GM10847 (cell line): ENCODE data around the gene ADTRP.

ENCODE experiments used
- POLR2A ChIP-seq: IDR thresholded peaks from 2 replicates; pipeline ENCODE4 v1.6.1; 2011; ENCODE audit not compliant: insufficient read length; ENCODE audit errors: extremely low read depth

Gene ADTRP

DNA sequence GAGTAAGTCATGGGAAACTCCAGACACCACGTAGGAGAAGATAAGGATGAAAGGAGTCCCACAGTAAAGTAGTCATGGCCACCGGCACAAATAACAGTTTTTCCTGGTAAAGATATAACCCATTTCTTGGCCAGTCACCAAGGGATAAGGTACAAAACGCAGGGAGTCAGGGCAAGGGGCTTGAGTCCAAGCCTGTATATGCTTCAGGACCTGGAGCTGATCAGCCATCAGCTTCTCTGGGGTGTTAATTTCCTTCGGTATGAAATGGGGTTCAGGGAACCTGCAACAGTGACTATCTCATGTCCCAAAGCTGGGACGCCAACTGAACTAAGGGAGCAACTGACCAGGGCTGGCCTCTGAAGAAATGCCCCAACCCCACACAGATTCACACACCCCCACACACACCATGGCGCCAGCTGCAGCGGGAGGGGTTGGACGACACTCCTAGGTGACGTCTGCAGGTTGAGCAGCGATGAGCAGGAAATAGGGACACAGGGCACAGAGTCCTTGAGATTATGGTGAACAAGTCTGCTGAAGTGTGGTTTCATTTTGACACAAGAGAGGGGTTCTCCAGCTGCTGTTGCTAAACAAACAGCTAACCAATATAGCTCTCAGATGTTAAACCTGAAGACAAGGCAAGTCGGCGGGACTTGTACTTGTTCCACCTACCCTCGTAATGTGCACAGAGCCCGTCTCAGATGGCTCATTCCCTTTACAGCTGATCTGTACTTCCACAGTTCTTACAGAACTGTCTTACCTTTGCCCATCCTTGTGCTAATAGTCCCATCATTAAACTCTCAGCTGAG lies 7.4 kb upstream of the ADTRP start:
- TF ChIP-seq POLR2A, result no peak

DNA sequence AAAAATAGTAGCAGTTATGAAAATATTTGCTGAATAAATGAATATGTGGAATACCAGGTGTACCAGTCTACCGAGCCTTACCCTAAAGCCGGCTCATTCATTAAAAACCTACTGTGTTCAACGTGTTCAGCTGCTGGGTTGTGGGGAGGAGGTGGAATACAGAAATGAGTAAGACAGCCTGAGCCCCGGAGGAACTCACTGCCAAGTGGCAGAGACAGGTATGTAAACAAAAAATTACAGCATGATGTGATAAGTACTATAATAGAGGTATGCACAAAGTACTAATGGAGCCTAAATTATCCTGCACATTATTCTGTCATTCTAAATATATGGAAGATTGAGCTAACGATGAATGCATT lies 6.8 kb upstream of the ADTRP start:
- no peak for TF ChIP-seq POLR2A

DNA sequence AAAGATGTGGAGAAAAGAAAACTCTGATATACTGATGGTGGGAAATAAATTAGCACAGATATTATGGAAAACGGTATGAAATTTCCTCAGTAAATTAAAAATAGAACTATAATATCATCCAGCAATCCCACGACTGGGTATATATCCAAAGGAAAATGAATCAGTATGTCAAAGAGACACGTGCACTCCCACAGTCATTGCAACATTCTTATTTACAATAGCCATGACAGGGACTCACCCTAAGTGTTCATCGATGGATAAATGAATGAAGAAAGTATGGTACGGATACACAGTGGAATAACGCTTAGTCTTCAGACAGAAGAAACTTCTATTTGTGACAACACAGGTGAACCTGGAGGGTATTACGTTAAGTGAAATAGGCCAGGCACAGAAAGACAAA lies 5.7 kb upstream of the ADTRP start:
- TF ChIP-seq POLR2A, result no peak

DNA sequence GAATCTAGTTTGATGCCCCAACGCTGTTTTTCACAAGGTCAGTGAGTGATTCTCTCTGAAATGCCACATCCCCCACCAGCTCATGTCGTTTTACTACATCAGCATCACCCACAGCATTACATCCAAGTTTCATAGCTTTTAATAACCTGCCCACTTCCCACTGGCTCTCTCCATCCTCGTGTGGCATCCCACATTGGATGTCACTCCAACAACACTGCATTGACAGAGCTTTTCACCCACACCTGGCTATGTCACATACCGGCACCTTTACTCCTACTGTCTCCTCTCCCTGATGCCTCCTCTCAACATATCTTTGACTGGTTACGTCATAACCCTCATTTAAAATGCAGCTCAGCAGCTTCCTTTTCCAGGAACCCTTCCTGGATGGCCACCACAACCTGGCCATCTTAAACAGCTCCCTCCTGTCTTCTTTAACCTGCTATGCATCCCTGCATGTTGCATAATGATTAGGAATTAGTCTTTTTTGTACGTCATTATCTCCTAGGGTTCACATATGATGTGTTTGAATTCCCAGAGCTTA lies 5.0 kb upstream of the ADTRP start:
- no peak for TF ChIP-seq POLR2A

DNA sequence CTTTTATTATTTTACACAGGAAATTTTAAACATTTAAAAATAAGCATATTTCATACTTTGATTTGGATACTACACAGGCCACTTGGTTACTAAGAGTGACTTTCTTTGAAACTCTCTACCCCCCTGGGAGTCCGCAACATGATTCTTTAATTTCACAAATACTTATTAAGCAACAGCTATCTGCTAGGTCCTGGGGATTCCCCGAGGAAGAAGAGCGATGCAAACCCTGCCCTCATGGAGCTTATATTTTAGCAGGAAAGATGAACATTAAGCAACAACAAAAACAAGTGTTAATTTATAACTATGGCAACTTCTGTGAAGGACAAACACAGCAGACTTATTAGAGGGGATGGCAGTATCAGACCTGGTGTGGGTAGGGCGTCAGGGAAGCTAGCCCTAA lies 3.9 kb upstream of the ADTRP start:
- TF ChIP-seq POLR2A, result no peak

DNA sequence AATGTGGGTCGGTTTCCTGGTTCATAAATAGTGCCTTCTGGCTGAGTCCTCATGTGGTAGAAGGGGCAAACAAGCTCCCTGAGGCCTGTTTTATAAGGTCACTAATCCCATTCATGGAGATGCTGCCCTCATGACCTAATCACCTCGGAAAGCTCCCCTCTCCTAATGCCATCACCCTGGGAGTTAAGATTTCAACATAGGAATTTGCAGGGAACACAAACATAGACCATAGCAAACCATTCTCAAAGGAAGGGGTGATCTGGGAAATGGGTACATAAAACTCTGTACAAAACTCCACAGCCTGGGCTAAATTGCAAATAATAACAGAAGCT lies 1.5 kb upstream of the ADTRP start:
- TF ChIP-seq POLR2A, result no peak

DNA sequence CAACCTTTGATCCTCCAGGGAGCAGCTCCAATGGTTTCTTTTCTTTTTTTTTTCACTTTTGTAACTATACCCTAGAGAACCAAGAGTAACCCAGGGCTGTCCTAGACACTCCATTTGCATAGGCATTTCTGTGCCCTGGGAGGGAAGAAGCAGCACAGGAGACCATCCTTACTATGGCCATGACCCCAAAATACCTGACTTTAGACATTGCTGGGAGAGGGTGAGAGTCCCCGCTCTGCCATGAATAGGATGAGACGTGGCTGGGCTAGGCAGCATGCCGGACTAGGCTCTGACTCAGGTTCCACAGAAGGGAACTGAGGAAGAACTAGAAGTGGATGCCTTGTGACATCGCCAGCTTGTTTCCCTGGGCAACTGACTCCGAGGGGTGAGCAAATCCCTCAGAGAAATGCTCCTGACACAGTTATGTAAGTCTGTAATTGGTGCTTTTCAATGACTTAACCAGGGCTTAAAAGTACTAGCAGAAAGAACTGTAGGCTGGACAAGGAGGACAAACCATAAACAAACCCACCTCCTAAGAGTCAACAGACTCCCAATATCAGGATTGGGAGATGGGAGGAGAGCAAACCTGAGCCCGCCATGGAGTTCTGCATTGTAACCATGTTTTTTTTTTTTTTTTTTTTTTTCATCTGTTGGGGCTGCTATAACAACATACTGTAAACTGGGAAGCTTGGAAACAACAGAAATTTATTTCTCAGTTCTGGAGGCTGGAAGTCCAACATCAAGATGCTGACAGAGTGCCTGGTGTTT lies 910 bp upstream of the ADTRP start:
- no peak for TF ChIP-seq POLR2A

DNA sequence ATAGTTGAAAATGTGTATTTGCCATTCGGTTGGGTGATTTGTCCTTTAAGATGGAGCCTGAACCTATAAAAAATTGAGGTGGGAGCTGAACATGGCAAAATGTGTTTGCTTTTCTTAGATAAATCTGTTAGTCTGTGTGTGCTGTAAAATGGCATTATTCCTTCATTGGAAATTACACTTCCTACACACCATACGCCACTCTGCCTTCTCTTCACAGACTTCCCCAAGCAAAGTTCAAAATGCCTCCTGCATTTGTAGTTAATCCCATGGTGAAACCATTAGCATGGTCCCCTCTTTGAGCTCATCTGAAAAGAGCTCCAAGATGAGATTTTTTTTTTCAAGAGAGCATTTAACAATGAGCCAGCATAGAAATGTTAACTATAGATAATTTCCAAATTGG lies 567 bp downstream of the ADTRP start:
- no peak for TF ChIP-seq POLR2A

DNA sequence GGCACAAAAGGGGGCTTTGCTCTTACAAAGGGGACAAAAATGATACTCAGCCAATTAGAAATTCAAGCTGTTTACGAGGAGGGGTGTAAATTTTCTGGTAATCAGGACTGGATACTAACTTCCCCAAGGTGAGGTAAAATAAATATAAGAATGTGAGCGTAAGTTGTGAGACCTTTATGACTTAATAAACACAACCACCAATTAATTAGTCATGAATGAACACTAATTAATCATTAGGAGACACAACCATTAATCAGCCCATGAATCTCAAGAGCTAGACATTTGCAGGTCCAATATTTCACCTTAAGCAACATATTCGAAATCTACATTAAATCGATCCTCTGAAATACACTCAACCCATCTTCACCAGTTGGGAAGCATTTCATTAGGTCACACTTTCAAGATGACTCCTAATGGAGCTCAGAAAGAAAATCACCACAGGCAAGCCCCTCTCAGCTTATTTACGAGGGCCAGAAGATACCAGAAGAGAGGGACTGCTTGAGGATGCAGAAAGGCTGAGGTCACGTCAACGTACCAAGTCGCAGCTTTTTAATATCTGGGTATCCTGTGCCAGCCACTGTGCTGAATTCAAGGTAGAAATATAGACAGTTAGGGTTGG lies 2.7 kb downstream of the ADTRP start:
- no peak for TF ChIP-seq POLR2A

DNA sequence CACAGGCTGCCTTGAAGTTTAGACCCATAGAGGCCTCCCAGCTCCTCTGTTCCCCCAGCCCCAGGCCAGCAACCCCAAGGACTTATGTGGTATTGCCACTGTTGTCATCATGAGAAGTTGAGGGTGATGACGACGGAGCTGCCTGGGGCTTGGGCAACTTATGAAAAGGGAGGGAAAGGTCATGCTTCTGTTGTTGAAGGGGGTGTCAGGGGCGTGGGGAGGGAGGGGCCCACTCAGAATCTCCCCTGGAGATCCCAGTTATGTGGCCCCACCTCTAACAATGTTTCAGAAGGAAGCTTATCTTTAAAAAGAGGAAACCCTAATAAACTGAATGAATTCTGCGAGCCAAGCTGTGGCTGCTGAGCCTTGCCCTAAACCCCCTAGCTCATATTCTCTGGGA lies 4.2 kb downstream of the ADTRP start:
- no peak for TF ChIP-seq POLR2A

DNA sequence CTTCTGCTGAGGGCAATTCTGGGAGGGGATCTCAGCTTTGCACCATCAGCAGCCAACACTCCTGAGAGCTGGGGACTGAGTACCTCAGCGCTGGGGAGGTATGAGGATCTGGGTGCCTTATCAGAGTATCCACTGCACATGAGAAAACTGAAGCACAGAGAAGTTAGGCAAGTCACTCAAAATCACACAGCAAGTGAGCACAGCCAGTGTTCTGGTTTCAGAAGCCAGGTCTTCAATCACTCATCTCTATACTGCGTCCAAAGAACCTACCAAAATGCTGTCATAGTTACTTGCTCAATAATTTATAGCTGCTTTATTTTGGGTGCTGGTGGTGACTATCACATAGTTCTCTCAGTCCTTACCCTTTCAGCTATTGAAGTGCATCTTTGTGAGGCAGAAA lies 5.0 kb downstream of the ADTRP start:
- no peak for TF ChIP-seq POLR2A

DNA sequence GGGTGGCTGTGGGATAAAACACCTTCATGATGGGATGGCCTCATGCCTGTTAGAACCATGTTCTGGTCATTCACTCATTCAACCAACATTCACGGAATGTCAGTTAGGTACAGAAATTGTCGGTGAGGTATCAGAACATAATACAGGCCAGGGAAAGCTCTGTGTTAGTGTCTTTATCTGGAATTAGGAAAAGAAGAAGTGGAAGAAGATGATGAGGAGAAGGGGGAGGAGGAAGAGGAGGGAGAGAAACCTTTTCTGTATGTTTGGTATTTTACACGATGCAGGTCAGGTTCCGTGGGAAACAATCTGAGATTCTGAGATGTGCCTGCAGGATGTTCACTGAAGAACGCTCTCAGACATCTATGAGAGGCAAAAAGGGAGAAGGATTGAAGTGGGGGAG lies 5.6 kb downstream of the ADTRP start:
- TF ChIP-seq POLR2A, result no peak

DNA sequence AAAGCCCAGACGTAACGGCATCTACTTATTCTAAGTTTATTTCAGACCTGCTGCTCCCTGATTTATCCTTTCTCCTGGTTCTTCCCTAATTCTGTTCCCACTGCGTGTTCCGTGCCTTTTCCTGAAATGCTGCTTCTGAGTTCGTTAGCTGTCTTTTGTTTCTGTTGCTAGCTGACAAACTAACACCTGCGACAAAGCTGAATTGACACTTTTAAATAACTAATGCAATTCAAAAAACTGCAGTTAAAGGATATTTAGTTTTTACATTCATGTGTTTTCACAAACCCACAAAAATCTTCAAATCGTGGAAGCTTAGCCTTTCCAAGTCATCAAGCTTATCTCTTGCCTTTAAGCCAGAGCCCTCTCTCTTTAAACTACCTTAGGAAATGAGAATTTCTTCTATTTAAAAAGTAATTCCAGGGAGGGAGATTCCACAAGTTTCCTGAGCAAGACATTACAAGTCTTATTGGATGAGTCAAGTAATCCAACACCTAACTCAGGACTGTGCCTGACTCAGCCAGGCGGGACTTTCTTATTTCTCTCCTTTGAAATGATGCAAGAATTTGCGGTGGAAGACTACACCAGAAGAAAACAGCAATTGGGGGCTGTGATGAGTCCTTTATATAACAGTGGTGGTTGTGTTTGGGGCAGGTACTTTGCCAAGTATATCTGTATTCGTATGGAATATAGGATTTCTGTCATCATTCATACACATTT lies 6.3 kb downstream of the ADTRP start:
- TF ChIP-seq POLR2A, result no peak

DNA sequence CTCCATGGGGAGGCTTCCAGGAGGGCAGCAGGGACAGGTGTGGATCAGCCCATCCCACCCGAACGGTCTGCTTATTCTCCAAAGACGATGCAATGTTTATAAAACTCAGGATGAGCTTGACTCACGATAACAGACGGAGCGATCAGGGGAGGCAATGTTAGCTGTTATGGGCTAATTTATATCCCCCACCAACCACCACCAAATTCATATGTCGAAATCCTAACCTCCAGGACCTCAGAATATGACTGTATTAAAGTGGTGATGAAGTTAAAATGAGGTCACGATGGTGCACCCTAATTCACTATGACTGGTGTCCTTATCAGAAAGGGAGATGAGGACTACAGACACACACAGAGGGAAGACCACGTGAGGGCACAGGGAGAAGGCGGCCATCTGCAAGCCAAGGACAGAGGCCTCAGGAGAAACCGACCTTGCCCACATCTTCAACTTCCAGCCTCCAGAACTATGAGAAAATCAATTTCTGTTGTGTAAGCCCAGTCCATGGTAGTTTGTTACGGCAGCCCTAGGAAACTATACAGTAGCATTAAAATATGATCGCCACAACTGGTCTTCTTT lies 7.0 kb downstream of the ADTRP start:
- no peak for TF ChIP-seq POLR2A
